SU-DHL-6 (cell line): ENCODE data around the gene PTRHD1.

Source experiments
- H2AFZ ChIP-seq: fragments of 200-600 bp; sonication (generic); 2 replicates; pipeline ENCODE4 v1.6.1; 2014; ENCODE audit warnings: low read depth, mild to moderate bottlenecking, moderate library complexity, mixed read lengths, antibody characterized with exemption, low read length; ENCODE audit not compliant: severe bottlenecking
- H3F3A ChIP-seq: fragments of 200-600 bp; shearing (Covaris generic); 2 replicates; pipeline ENCODE4 v1.6.0; 2016; ENCODE audit warnings: antibody characterized with exemption, mild to moderate bottlenecking; ENCODE audit not compliant: insufficient read depth
- H3K27ac ChIP-seq: fragments of 200-600 bp; sonication (generic); 2 replicates; pipeline ENCODE4 v1.5.1; 2016; ENCODE audit warnings: low read depth, mild to moderate bottlenecking, low read length, moderate library complexity, mixed read lengths
- H3K27me3 ChIP-seq: fragments of 200-600 bp; sonication (generic), shearing (Covaris generic); 2 replicates; pipeline ENCODE4 v1.6.0; 2014; ENCODE audit warnings: mild to moderate bottlenecking, low read length
- H3K36me3 ChIP-seq: fragments of 200-600 bp; sonication (generic); 2 replicates; pipeline ENCODE4 v1.6.1; 2014; ENCODE audit warnings: mild to moderate bottlenecking, low read length, mixed read lengths
- H3K4me2 ChIP-seq: fragments of 300-600, 200-600 bp; shearing (Covaris generic), sonication (generic); 2 replicates; pipeline ENCODE4 v1.6.0; 2014; ENCODE audit warnings: low read length, low read depth, mild to moderate bottlenecking; ENCODE audit not compliant: poor library complexity, severe bottlenecking
- H3K4me3 ChIP-seq: fragments of 200-600 bp; sonication (generic); 2 replicates; pipeline ENCODE4 v1.5.1; 2014; ENCODE audit warnings: antibody characterized with exemption, low read length, mild to moderate bottlenecking, mixed read lengths; ENCODE audit not compliant: insufficient read depth, poor library complexity, severe bottlenecking
- H3K79me2 ChIP-seq: fragments of 200-600 bp; sonication (generic); 2 replicates; pipeline ENCODE4 v1.6.1; 2014; ENCODE audit warnings: mild to moderate bottlenecking, low read length, moderate library complexity; ENCODE audit not compliant: insufficient read depth
- H3K9ac ChIP-seq: fragments of 200-600 bp; sonication (generic); 2 replicates; pipeline ENCODE4 v1.7.0; 2014; ENCODE audit warnings: mild to moderate bottlenecking, low read length
- H3K9me2 ChIP-seq: fragments of 200-600 bp; sonication (generic); replicated peaks from 2 replicates; pipeline ENCODE4 v1.6.1; 2014; ENCODE audit warnings: low read length; ENCODE audit not compliant: insufficient read depth
- H3K9me3 ChIP-seq: fragments of 200-600 bp; sonication (generic); 2 replicates; pipeline ENCODE4 v1.6.1; 2014; ENCODE audit warnings: low read length, mixed read lengths; ENCODE audit not compliant: insufficient read depth
- H4K20me1 ChIP-seq: fragments of 200-600 bp; sonication (generic); 2 replicates; pipeline ENCODE4 v1.6.1; 2014; ENCODE audit warnings: low read depth, mild to moderate bottlenecking, antibody characterized with exemption, low read length, moderate library complexity, mixed read lengths
- CTCF ChIP-seq: fragments of 200-600 bp; sonication (generic); IDR thresholded peaks from one replicate; pipeline ENCODE4 v1.5.1; 2017; ENCODE audit warnings: antibody characterized with exemption, mild to moderate bottlenecking, low read length, moderate library complexity; ENCODE audit not compliant: insufficient read depth, poor library complexity, severe bottlenecking
- EZH2phosphoT487 ChIP-seq: fragments of 200-600 bp; sonication (generic), shearing (Covaris generic); conservative IDR thresholded peaks from 2 replicates; pipeline ENCODE4 v1.6.1; 2018; ENCODE audit warnings: mild to moderate bottlenecking, antibody characterized with exemption, low read length, moderate library complexity, mixed read lengths

PTRHD1 gene

GRCh38 chr2:24827321-24828237 lies 34.4 kb upstream of the PTRHD1 start:
- no peak overlapping the region for H3K4me2 ChIP-seq
- no peaks in the 10 kb centered on the region for H4K20me1 ChIP-seq
- H3K9ac ChIP-seq = no peak overlapping the region
- H3K9me2 ChIP-seq = no peaks in the 10 kb centered on the region
- H3F3A ChIP-seq = peaks cover 6% of the 10 kb centered on the region; the same call in 1 of the 2 replicates
- H2AFZ ChIP-seq = no peak overlapping the region
- H3K27me3 ChIP-seq = no peaks in the 10 kb centered on the region
- H3K4me3 ChIP-seq = no peak overlapping the region
- no peaks in the 10 kb centered on the region for H3K9me3 ChIP-seq
- H3K36me3 ChIP-seq = no peaks in the 10 kb centered on the region
- TF ChIP-seq CTCF = peak; percentile 88
- no peak for TF ChIP-seq EZH2phosphoT487
- no peaks in the 10 kb centered on the region for H3K79me2 ChIP-seq
- no peak overlapping the region for H3K27ac ChIP-seq

GRCh38 chr2:24826773-24827145 lies 33.6 kb upstream of the PTRHD1 start:
- H3K79me2 ChIP-seq = no peaks in the 10 kb centered on the region
- H3K27ac ChIP-seq = no peak overlapping the region
- no peak overlapping the region for H2AFZ ChIP-seq
- no peaks in the 10 kb centered on the region for H4K20me1 ChIP-seq
- no peak overlapping the region for H3K4me3 ChIP-seq
- no peaks in the 10 kb centered on the region for H3K27me3 ChIP-seq
- H3K9me2 ChIP-seq = no peaks in the 10 kb centered on the region
- TF ChIP-seq CTCF = no peak
- no peak for TF ChIP-seq EZH2phosphoT487
- peaks cover 6% of the 10 kb centered on the region; the same call in 1 of the 2 replicates for H3F3A ChIP-seq
- no peak overlapping the region for H3K4me2 ChIP-seq
- no peaks in the 10 kb centered on the region for H3K9me3 ChIP-seq
- H3K9ac ChIP-seq = no peak overlapping the region
- H3K36me3 ChIP-seq = no peaks in the 10 kb centered on the region

GRCh38 chr2:24825883-24826772 lies 32.9 kb upstream of the PTRHD1 start:
- H3F3A ChIP-seq = peaks cover 6% of the 10 kb centered on the region; the same call in 1 of the 2 replicates
- no peak overlapping the region for H3K27ac ChIP-seq
- H3K79me2 ChIP-seq = no peaks in the 10 kb centered on the region
- H3K4me3 ChIP-seq = no peak overlapping the region
- H3K27me3 ChIP-seq = no peaks in the 10 kb centered on the region
- TF ChIP-seq CTCF (no peak), EZH2phosphoT487 (no peak)
- H3K9me3 ChIP-seq = no peaks in the 10 kb centered on the region
- H2AFZ ChIP-seq = no peak overlapping the region
- no peaks in the 10 kb centered on the region; the same call in 1 of the 2 replicates for H4K20me1 ChIP-seq
- no peak overlapping the region for H3K9ac ChIP-seq
- no peaks in the 10 kb centered on the region for H3K36me3 ChIP-seq
- no peaks in the 10 kb centered on the region for H3K9me2 ChIP-seq
- H3K4me2 ChIP-seq = no peak overlapping the region
